PC-9 (cell line): ENCODE results near the gene CCDC66. TPM values are rescaled to one million over a fixed set of nuclear protein-coding genes. Genes with fewer than 3 reads are reported as not detected.
"Not testable (repeated sequence)": the region's sequence is repeated elsewhere in the genome, so short reads cannot be mapped to it uniquely, and the experiment has no call there.

Experiments used
- BruUV-seq: library from RNA; stranded (reverse); fragments of 400-500 nt; replicated peaks from 2 replicates; lab custom pipeline; 2021; lab: Mats Ljungman, UMichigan
- CTCF ChIA-PET: fragments of 300-600 bp; sonication (Branson Sonifier 250); formaldehyde crosslinking; loops from one replicate; lab custom pipeline; 2022; ENCODE audit warnings: antibody characterized with exemption; lab: Charles Lee
- POLR2A ChIA-PET: fragments of 300-600 bp; sonication (Branson Sonifier 250); formaldehyde crosslinking; loops from one replicate; lab custom pipeline; 2022; ENCODE audit warnings: antibody characterized with exemption; ENCODE audit not compliant: unreplicated experiment; lab: Charles Lee
- DNase-seq, 2 experiments: peaks; one replicate each; pipeline versions ENCODE4 v3.0.0 to v3.0.0-alpha.2; 2015 to 2022; ENCODE audit warnings: mixed read lengths in 1 of 2
- H2AFZ ChIP-seq: fragments of 200-600 bp; sonication (generic); 2 replicates; pipeline ENCODE4 v1.8.1; 2017; ENCODE audit warnings: antibody characterized with exemption
- H3F3A ChIP-seq: fragments of 200-600 bp; sonication (generic); 2 replicates; pipeline ENCODE4 v1.8.1; 2017; ENCODE audit warnings: antibody characterized with exemption, mild to moderate bottlenecking, low read depth; ENCODE audit not compliant: insufficient read depth
- H3K27ac ChIP-seq: fragments of 200-600 bp; sonication (generic); 2 replicates; pipeline ENCODE4 v1.6.1; 2016; ENCODE audit warnings: mixed run types
- H3K27me3 ChIP-seq: fragments of 200-600 bp; sonication (generic); 2 replicates; pipeline ENCODE4 v1.6.1; 2016; ENCODE audit warnings: low read depth, mixed run types; ENCODE audit not compliant: insufficient read depth
- H3K36me3 ChIP-seq: fragments of 200-600 bp; sonication (generic); 2 replicates; pipeline ENCODE4 v1.6.1; 2016; ENCODE audit warnings: low read depth, mixed run types
- H3K4me1 ChIP-seq: fragments of 200-600 bp; sonication (generic); replicated peaks from 2 replicates; pipeline ENCODE4 v1.6.1; 2016; ENCODE audit warnings: mixed run types; ENCODE audit not compliant: insufficient read depth
- H3K4me2 ChIP-seq: fragments of 200-600 bp; sonication (generic); 2 replicates; pipeline ENCODE4 v1.6.1; 2017; ENCODE audit warnings: mixed run types
- H3K4me3 ChIP-seq: fragments of 200-600 bp; sonication (generic); 2 replicates; pipeline ENCODE4 v1.6.1; 2016; ENCODE audit warnings: mixed run types
- H3K79me2 ChIP-seq: fragments of 200-600 bp; sonication (generic); 2 replicates; pipeline ENCODE4 v1.6.1; 2017; ENCODE audit warnings: low read depth, mixed run types
- H3K9me2 ChIP-seq: fragments of 200-600 bp; sonication (generic); 2 replicates; pipeline ENCODE4 v1.8.1; 2017; ENCODE audit warnings: mild to moderate bottlenecking; ENCODE audit not compliant: insufficient read depth
- H3K9me3 ChIP-seq: fragments of 200-600 bp; sonication (generic); 2 replicates; pipeline ENCODE4 v1.8.1; 2016; ENCODE audit warnings: low read depth; ENCODE audit not compliant: insufficient read depth
- H4K20me1 ChIP-seq: fragments of 200-600 bp; sonication (generic); 2 replicates; pipeline ENCODE4 v1.8.1; 2017; ENCODE audit not compliant: insufficient read depth
- EZH2 ChIP-seq: fragments of 200-600 bp; sonication (generic); IDR thresholded peaks from 2 replicates; pipeline ENCODE4 v1.8.0; 2017; ENCODE audit warnings: antibody characterized with exemption, low read depth
- intact Hi-C: fragments of 100-400 bp; cut with micrococcal nuclease; formaldehyde crosslinking; loops from one replicate; pipeline ENCODE4 v1.10.0; 2022; ENCODE audit not compliant: unreplicated experiment
- total RNA-seq: library from RNA; stranded (reverse); gene quantifications from 2 replicates; pipeline ENCODE4 v1.2.3, GENCODE V29; 2021
- TF ChIP-seq, protein P1 (sequence below): fragments of 200-600 bp; sonication (generic); conservative IDR thresholded peaks from 2 replicates; pipeline ENCODE4 v1.6.1; 2017; ENCODE audit warnings: mixed run types, antibody characterized with exemption, mild to moderate bottlenecking, moderate library complexity

The CCDC66 gene
- total RNA-seq, 1 experiment from 2014 or later, result 22.3 TPM

DNA sequence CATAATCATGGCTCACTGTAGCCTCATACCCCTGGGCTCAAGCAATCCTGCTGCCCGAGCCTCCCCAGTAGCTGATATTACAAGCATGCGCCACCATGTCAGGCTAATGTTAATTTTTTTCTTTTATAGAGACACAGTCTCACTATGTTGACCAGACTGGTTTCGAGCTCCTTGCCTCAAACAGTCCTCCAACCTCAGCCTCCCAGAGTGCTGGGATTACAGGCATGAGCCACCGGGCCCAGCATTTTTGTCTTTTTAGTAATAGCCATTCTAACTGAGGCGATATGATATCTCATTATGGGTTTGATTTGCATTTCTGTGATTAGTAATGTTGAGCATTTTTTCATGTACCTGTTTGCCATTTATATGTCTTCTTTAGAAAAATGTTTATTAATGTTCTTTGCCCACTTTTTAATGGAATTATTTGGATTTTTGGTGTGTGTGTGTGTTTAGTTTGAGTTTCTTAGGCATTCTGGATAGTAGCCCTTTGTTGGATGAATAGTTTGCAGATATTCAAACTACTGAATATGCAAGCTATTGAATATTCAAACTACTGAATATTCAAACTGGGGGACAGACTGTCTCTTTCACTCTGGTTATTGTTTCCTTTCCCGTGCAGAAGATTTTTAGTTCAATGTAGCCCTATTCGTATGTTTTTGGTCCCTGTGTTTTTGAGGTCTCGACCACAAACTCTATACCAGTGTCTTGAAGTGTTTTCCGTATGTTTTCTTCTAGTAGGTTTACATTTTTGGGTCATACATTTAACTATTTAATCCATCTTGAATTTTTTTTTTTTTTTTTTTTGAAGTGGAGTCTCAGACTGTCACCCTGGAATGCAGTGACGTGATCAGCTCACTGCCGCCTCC, 39.2 kb downstream of the CCDC66 start:
- POLR2A ChIA-PET, result no interaction called here
- CTCF ChIA-PET, result no interaction called here
- BruUV-seq, result no TSS peak

GRCh38 chr3:56608479-56608878, 51.5 kb downstream of the CCDC66 start:
- H3K4me2 ChIP-seq, intact Hi-C loops, CTCF ChIA-PET, H3F3A ChIP-seq, BruUV-seq, H3K27ac ChIP-seq, H3K9me2 ChIP-seq, POLR2A ChIA-PET, DNase-seq, H3K9me3 ChIP-seq, H3K79me2 ChIP-seq, H3K36me3 ChIP-seq, H2AFZ ChIP-seq, H3K27me3 ChIP-seq, H3K4me3 ChIP-seq, H4K20me1 ChIP-seq, H3K4me1 ChIP-seq: not testable (repeated sequence)

More for the DNA sequence above, 39.2 kb downstream of the CCDC66 start:
- H3K27me3 ChIP-seq, result no peaks in the 10 kb centered on the region
- no peaks in the 10 kb centered on the region for H3F3A ChIP-seq
- H2AFZ ChIP-seq, result no peak overlapping the region
- DNase-seq, result no peak
- no peak for TF ChIP-seq EZH2
- TF ChIP-seq, protein P1, sequence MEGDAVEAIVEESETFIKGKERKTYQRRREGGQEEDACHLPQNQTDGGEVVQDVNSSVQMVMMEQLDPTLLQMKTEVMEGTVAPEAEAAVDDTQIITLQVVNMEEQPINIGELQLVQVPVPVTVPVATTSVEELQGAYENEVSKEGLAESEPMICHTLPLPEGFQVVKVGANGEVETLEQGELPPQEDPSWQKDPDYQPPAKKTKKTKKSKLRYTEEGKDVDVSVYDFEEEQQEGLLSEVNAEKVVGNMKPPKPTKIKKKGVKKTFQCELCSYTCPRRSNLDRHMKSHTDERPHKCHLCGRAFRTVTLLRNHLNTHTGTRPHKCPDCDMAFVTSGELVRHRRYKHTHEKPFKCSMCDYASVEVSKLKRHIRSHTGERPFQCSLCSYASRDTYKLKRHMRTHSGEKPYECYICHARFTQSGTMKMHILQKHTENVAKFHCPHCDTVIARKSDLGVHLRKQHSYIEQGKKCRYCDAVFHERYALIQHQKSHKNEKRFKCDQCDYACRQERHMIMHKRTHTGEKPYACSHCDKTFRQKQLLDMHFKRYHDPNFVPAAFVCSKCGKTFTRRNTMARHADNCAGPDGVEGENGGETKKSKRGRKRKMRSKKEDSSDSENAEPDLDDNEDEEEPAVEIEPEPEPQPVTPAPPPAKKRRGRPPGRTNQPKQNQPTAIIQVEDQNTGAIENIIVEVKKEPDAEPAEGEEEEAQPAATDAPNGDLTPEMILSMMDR, result no peak
- no peaks in the 10 kb centered on the region for H3K9me2 ChIP-seq
- no peaks in the 10 kb centered on the region for H3K9me3 ChIP-seq
- H3K4me3 ChIP-seq, result no peak overlapping the region
- H3K27ac ChIP-seq, result no peak overlapping the region
- H3K36me3 ChIP-seq, result no peaks in the 10 kb centered on the region
- intact Hi-C loops, result no loop called here
- H3K4me1 ChIP-seq, result 0 out of 2 replicates have a peak, but pooled peaks cover under 1% of the 10 kb centered on the region
- H3K4me2 ChIP-seq, result no peak overlapping the region
- no peaks in the 10 kb centered on the region for H3K79me2 ChIP-seq
- no peaks in the 10 kb centered on the region for H4K20me1 ChIP-seq

GRCh38 chr3:56610669-56611335, 53.8 kb downstream of the CCDC66 start:
- Histone ChIP-seq H4K20me1 (no peaks in the 10 kb centered on the region), H3K4me1 (no peaks in the 10 kb centered on the region), H3K9me3 (no peaks in the 10 kb centered on the region), H2AFZ (no peak overlapping the region), H3F3A (no peaks in the 10 kb centered on the region; the same call in 1 of the 2 replicates), H3K27me3 (no peaks in the 10 kb centered on the region), H3K4me2 (no peak overlapping the region), H3K4me3 (no peak overlapping the region), H3K9me2 (no peaks in the 10 kb centered on the region), H3K27ac (no peak overlapping the region), H3K79me2 (no peaks in the 10 kb centered on the region), H3K36me3 (peaks cover 7% of the 10 kb centered on the region)
- POLR2A ChIA-PET, result interaction anchor here (0.8 kb wide), 1 partner anchor 881 kb away, joined by 3 read pairs; no protein-coding TSS in a partner anchor
- TF ChIP-seq EZH2, result no peak
- TF ChIP-seq, protein P1, result no peak
- no peak for DNase-seq
- CTCF ChIA-PET, result interaction anchor here (0.6 kb wide), 1 partner anchor 15 kb away, joined by 7 read pairs; no protein-coding TSS in a partner anchor
- intact Hi-C loops, result no loop called here
- BruUV-seq, result no TSS peak
